Left kidney (tissue), 8 donors: ENCODE data around the gene KIFBP. TPM values are rescaled to one million over a fixed set of nuclear protein-coding genes. Genes with fewer than 3 reads are reported as not detected.
A peak's percentile ranks its signal among the peaks of the same experiment; 100 is the strongest.
"Not testable (repeated sequence)": the region's sequence is repeated elsewhere in the genome, so short reads cannot be mapped to it uniquely, and the experiment has no call there.

ENCODE experiments used
- DNase-seq: peaks from one replicate; pipeline ENCODE4 v3.0.0-alpha.2; 2013
- long read RNA-seq, 8 donors: transcript quantifications; one replicate each; lab custom pipeline, GENCODE V29; 2026
- polyA plus RNA-seq: library from polyadenylated mRNA; unstranded; fragments of 120-200 nt; gene quantifications from one replicate; pipeline ENCODE4 v1.2.1, GENCODE V29; 2013; ENCODE audit not compliant: insufficient read length

The KIFBP gene
- polyA plus RNA-seq, result 41.6 TPM
- long read RNA-seq, donor 1, transcript KIF1BP-201 (7 exons, 2,544 nt), result major isoform, 18 of 20 reads
- long read RNA-seq, donor 1, partial matches to known transcripts, result 0 of 20 reads
- long read RNA-seq, donor 1, other reads (novel, unspliced or antisense), result 0 of 20 reads
- long read RNA-seq, donor 2, transcript KIF1BP-201 (7 exons, 2,544 nt), result major isoform, 9 of 11 reads
- long read RNA-seq, donor 2, partial matches to known transcripts, result 0 of 11 reads
- long read RNA-seq, donor 2, other reads (novel, unspliced or antisense), result 0 of 11 reads
- long read RNA-seq, donor 3, transcript KIF1BP-201 (7 exons, 2,544 nt), result major isoform, 6 of 8 reads
- long read RNA-seq, donor 3, partial matches to known transcripts, result 0 of 8 reads
- long read RNA-seq, donor 3, other reads (novel, unspliced or antisense), result 0 of 8 reads
- long read RNA-seq, donor 4, result 0 reads
- long read RNA-seq, donor 5, transcript KIF1BP-201 (7 exons, 2,544 nt), result major isoform, 16 of 18 reads
- long read RNA-seq, donor 5, partial matches to known transcripts, result 0 of 18 reads
- long read RNA-seq, donor 5, other reads (novel, unspliced or antisense), result 0 of 18 reads
- long read RNA-seq, donor 6, transcript KIF1BP-201 (7 exons, 2,544 nt), result major isoform, 10 of 12 reads
- long read RNA-seq, donor 6, partial matches to known transcripts, result 0 of 12 reads
- long read RNA-seq, donor 6, other reads (novel, unspliced or antisense), result 0 of 12 reads
- long read RNA-seq, donor 7, transcript KIF1BP-201 (7 exons, 2,544 nt), result major isoform, 12 of 12 reads
- long read RNA-seq, donor 7, partial matches to known transcripts, result 0 of 12 reads
- long read RNA-seq, donor 7, other reads (novel, unspliced or antisense), result 0 of 12 reads
- long read RNA-seq, donor 8, partial matches to known transcripts, result 0 of 4 reads
- long read RNA-seq, donor 8, other reads (novel, unspliced or antisense), result 0 of 4 reads

GRCh38 chr10:68988530-68989316 is at the start of gene KIFBP:
TSS of gene KIFBP (plus strand) at chr10:68988803. CDS start at chr10:68988833, 30 bp downstream.
- peak; percentile 96 for DNase-seq

DNA sequence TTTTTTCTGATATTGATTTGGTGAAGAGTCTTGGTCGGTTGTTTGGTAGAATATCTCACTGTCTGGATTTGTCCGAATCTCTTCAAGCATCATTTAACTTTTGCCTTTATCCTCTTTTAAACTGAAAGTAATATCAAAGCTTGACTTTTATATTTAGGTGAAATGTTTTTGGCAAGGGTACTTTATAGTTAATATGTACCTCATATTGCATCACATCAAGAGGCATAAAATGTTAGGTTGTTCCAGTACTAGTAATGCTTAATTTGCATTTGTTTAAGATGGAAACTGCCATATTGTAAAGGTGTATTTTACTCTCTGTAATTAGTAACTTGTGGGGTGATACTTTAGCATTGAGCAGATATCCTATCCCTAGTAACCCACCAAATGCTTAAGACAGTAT is 49.7 kb upstream of the KIFBP start:
- no peak for DNase-seq

DNA sequence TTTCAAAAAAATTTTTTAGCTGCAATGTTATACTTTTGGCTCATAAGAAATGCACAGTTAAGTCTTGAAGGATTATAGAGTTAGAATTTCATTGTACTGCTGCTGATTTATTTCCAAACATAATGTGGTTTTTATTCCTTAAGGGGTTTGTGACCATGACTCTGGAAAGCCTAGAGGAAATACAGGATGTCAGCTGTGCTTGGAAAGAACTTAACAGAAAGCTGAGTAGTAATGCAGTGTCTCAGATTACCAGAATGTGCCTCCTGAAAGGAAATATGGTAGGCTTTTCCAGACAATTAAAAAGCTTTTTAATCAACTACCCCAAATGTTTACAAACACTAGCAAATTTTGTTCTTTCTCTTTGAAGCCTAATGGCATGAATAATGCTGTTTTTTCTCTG is 47.7 kb upstream of the KIFBP start:
- not testable (repeated sequence) for DNase-seq

- DNase-seq, result no peak
Observed at GRCh38 chr10:68950598-68950997, 38.0 kb upstream of the KIFBP start.

DNA sequence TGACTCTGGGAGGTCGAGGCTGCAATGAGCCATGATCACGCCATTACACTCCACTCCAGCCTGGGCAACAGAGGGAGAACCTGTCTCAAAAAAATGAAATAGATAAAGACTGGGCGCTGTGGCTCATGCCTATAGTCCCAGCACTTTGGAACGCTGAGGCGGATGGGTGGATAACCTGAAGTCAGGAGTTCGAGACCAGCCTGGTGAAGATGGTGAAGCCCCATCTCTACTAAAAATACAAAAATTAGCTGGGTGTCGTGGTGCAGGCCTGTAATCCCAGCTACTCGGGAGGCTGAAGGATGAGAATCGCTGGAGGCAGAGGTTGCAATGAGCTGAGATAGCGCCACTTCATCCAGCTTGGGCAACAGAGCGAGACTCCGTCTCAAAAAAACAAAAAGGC is 33.7 kb upstream of the KIFBP start:
- DNase-seq, result no peak

- DNase-seq, result no peak
Observed at GRCh38 chr10:68955355-68955831, 33.2 kb upstream of the KIFBP start.

DNA sequence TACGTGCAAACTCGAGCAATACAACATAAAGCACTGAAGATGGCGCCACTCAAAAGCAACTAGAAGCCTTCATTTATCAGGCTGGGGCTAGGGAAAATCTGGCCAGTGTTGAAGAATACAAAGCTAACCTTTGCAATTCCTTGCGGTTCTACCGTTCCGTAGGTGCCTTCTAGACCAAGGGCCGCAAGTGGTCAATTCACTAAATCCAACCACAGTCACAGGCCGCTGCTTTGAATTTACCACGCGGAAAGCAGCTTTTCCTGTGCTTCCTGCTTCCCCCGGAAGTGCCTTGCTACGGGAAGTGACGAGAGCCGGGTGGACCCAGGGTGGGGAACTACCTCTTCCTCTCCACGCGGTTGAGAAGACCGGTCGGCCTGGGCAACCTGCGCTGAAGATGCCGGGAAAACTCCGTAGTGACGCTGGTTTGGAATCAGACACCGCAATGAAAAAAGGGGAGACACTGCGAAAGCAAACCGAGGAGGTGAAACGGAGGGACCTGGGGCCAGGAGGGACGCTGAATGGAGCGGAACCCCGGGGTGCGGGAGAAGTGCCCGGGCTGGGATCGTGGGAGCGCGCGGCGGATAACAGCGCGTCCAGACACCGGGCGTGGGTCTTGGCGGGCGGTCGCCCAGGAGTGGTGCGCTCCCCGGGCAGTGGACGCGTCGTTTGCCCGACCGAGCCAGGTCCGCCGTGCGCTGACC is 32.6 kb upstream of the KIFBP start, which contains the start of gene DDX21:
DDX21 (plus strand) TSS at position 339 of the 701 bp plus-strand sequence; CDS start at position 395, 56 bp downstream.
- peak; percentile 92 for DNase-seq

- DNase-seq, result no peak
Observed at GRCh38 chr10:68957284-68957615, 31.4 kb upstream of the KIFBP start.

GRCh38 chr10:68957654-68958053 is 30.9 kb upstream of the KIFBP start:
- DNase-seq, result no peak

DNA sequence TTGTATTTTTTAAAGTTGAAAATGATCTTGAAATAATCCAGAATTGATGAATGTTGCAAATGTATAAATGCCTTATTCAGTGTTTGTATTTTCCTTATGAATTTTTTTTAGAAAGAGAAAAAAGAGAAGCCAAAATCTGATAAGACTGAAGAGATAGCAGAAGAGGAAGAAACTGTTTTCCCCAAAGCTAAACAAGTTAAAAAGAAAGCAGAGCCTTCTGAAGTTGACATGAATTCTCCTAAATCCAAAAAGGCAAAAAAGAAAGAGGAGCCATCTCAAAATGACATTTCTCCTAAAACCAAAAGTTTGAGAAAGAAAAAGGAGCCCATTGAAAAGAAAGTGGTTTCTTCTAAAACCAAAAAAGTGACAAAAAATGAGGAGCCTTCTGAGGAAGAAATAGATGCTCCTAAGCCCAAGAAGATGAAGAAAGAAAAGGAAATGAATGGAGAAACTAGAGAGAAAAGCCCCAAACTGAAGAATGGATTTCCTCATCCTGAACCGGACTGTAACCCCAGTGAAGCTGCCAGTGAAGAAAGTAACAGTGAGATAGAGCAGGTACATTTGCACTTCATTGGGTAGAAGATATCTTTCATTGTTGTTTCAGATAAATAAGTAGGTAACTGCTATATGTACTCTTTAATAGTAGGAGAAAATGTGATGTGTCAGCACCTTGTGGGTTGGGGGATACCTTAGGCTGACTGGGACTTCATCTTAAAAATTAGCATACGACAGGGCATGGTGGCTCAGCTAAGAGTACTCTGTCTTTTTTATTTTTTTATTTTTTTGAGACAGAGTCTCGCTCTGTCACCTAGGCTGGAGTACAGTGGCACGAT is 28.7 kb upstream of the KIFBP start:
- DNase-seq, result no peak

DNA sequence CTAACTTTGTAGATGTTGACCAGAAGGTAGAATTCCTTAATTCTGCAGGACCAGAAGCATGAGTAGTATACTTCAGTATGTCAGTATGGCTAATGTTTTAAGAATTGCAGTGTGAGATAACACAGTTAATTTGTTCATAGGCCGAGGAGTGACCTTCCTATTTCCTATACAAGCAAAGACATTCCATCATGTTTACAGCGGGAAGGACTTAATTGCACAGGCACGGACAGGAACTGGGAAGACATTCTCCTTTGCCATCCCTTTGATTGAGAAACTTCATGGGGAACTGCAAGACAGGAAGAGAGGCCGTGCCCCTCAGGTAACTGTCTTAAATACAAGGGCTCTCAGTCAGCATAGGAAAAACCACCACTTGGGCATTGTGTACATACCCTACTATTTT is 25.5 kb upstream of the KIFBP start:
- DNase-seq, result no peak

- DNase-seq, result no peak
Observed at GRCh38 chr10:68973975-68974374, 14.6 kb upstream of the KIFBP start.

DNA sequence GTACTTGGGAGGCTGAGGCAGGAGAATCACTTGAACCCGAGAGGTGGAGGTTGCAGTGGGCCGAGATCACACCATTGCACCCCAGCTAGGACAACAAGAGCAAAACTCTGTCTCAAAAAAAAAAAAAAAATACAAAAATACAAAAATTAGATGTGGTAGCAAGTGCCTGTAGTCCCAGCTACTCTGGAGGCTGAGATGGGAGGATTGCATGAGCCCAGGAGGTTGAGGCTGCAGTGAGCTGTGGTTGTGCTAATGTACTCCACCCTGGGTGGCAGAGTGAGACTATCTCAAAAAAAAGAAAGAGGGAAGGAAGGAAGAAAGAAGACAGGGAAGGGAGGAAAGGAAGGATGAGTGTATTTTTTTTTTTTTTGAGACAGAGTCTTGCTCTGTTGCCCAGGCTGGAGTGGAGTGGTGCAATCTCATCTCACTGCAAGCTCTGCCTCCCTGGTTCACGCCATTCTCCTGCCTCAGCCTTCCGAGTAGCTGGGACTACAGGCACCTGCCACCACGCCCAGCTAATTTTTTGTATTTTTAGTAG is 12.6 kb upstream of the KIFBP start:
- not testable (repeated sequence) for DNase-seq

- not testable (repeated sequence) for DNase-seq
Observed at GRCh38 chr10:68979738-68980137, 8.9 kb upstream of the KIFBP start.

- no peak for DNase-seq
Observed at GRCh38 chr10:68981074-68981473, 7.5 kb upstream of the KIFBP start.

DNA sequence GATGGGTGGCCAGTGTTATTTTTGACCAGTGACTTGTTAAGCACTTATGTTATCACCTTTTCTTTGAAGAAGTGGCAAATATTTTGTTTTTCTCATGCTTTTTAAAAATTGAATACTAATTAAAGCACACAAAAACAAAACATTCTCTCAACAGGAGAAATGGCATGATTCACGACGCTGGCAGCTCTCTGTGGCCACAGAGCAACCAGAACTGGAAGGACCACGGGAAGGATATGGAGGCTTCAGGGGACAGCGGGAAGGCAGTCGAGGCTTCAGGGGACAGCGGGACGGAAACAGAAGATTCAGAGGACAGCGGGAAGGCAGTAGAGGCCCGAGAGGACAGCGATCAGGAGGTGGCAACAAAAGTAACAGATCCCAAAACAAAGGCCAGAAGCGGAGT is 6.2 kb upstream of the KIFBP start:
- DNase-seq, result no peak

DNA sequence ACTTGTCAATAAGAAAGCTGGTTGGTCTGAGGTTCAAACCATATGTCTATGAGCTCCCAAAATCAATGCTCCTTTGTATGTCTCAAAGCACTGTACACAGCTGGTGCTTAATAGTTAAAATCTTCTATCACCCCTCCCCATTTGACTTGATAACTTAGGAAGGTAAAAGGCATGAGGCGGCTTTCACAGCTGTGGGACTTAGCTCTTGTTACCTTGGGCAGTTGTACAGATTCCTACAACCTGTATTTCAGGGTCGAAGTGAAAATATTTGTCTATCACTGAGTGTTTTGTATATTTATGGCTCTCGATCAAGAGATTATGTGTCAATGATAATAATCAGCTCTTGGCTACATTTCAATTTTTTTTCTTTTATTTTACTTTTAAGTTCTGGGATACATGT is 992 bp upstream of the KIFBP start:
- DNase-seq, result no peak

- DNase-seq, result peak; percentile 8
Observed at GRCh38 chr10:68989317-68989990, 851 bp downstream of the KIFBP start.

DNA sequence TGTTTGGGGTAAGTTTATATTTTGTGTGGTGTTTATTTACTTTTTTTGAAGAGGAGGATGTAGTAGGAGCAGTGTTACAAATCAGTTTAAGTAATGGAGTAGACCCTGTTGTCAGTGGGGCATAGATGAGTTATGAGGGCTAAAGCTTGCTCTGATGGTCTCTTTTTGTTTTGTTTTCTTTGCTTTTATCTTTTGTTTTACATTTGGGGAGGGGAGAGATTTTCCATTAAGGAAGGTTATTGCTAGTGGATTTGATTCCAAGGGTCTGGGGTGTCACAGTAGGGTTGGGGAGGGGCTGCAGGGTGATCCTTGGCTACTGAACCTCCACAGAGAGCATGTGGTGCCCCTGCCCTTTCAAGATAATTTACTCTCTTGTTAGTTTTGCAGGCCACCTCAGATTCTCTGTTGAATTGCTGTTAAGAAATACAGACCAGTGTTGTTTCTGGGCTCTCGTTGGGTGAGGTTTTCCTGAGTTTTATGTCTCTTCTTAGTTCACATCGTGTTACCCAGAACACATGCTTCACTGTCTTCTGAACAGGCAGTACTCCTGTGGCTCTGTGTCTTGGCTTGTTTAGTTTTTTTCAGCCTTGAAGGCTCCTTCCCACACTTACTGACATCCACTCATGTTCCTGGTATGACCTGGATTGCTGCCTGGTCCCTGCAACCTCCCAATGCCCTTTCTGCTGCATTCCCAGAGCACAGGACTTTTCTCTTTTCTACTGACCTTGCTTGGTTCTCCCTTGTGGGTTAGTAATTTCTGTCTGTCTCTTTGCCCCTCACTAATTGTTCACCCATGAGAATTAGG is 4.2 kb downstream of the KIFBP start:
- DNase-seq, result peak; percentile 29
